Activated CD4-positive, CD25-positive, alpha-beta regulatory T cell treated with anti-CD3 and anti-CD28 coated beads, Interleukin-2, amount 50 U/mL, for 16 hours (primary cell): ENCODE measurements around the gene AEN.

Experiments
- DNase-seq: peaks from one replicate; pipeline ENCODE4 v3.0.0-alpha.2; 2020; ENCODE audit warnings: low read depth, low spot score

AEN gene

GRCh38 chr15:88620995-88621772 is at the start of gene AEN:
Gene AEN (plus strand): TSS chr15:88621340. CDS start chr15:88626210, 4,870 bp downstream.
- DNase-seq: peak; percentile 90

GRCh38 chr15:88571852-88572259 is 49.3 kb upstream of the AEN start:
- DNase-seq: no peak

GRCh38 chr15:88574077-88574476 is 47.1 kb upstream of the AEN start:
- DNase-seq: no peak

- no peak for DNase-seq
These were observed 46.5 kb upstream of the AEN start for GRCh38 chr15:88574655-88575054.

GRCh38 chr15:88579322-88579721 is 41.8 kb upstream of the AEN start:
- no peak for DNase-seq

- DNase-seq: no peak
These were observed 40.6 kb upstream of the AEN start for GRCh38 chr15:88580532-88580931.

GRCh38 chr15:88586401-88587162 is 34.6 kb upstream of the AEN start:
- DNase-seq: no peak

- DNase-seq: no peak
These were observed 30.4 kb upstream of the AEN start for GRCh38 chr15:88590759-88591158.

- no peak for DNase-seq
These were observed 29.8 kb upstream of the AEN start for GRCh38 chr15:88591384-88591783.

GRCh38 chr15:88603885-88604284 is 17.3 kb upstream of the AEN start:
- no peak for DNase-seq

- DNase-seq: no peak
These were observed 16.6 kb upstream of the AEN start for GRCh38 chr15:88604381-88605188.

- DNase-seq: no peak
These were observed 15.7 kb upstream of the AEN start for GRCh38 chr15:88605189-88606069.

GRCh38 chr15:88606070-88606794 is 14.9 kb upstream of the AEN start:
- no peak for DNase-seq

- DNase-seq: no peak
These were observed 13.2 kb upstream of the AEN start for GRCh38 chr15:88607951-88608350.

GRCh38 chr15:88608607-88609181 is 12.4 kb upstream of the AEN start:
- no peak for DNase-seq

GRCh38 chr15:88609344-88610090 is 11.6 kb upstream of the AEN start:
- DNase-seq: no peak

GRCh38 chr15:88610701-88611231 is 10.4 kb upstream of the AEN start:
- no peak for DNase-seq

GRCh38 chr15:88612186-88612796 is 8.8 kb upstream of the AEN start:
- no peak for DNase-seq
